Mucosa of descending colon (tissue), 3 donors: ENCODE data around the gene ZNF532. TPM values are rescaled to one million over a fixed set of nuclear protein-coding genes. Genes with fewer than 3 reads are reported as not detected.

Source experiments
- ATAC-seq: fragments of 200-7000 bp; cut with Tn5 transposase; one replicate; pipeline ENCODE4 v1.9.1; 2020; ENCODE audit warnings: mild to moderate bottlenecking, moderate library complexity
- DNase-seq, 3 donors: peaks; one replicate each; pipeline ENCODE4 v3.0.0-alpha.2; 2020
- H3K36me3 ChIP-seq: fragments of 200-600 bp; one replicate; pipeline ENCODE4 v1.8.0; 2021; ENCODE audit warnings: low read depth, mild to moderate bottlenecking
- H3K4me1 ChIP-seq: fragments of 200-600 bp; one replicate; pipeline ENCODE4 v1.8.0; 2021; ENCODE audit warnings: low read depth, mild to moderate bottlenecking
- H3K4me3 ChIP-seq: fragments of 200-600 bp; one replicate; pipeline ENCODE4 v1.8.0; 2021; ENCODE audit warnings: mild to moderate bottlenecking
- H3K9me3 ChIP-seq: fragments of 200-600 bp; one replicate; pipeline ENCODE4 v1.8.0; 2021; ENCODE audit warnings: mild to moderate bottlenecking
- CTCF ChIP-seq: fragments of 200-600 bp; IDR thresholded peaks from one replicate; pipeline ENCODE4 v1.8.0; 2022; ENCODE audit warnings: antibody characterized with exemption, mild to moderate bottlenecking
- intact Hi-C, 2 donors: fragments of 100-400 bp; cut with DNase I in 1 of 2; cut with micrococcal nuclease in 1 of 2; formaldehyde crosslinking; loops; one replicate each; pipeline versions ENCODE4 v1.11.0 to v1.11.1; 2022; cut with DNase I, micrococcal nuclease
- total RNA-seq, 3 donors: library from RNA; stranded (reverse); fragmentation: NEBNext Ultra II Directional in 2 of 3; extraction: Animal tissue kit (Norgen Biotek cat#: 25700) in 2 of 3; gene quantifications; one replicate each; pipeline versions ENCODE4 v1.2.1 to v1.2.4, GENCODE V29; 2021 to 2023
- donor health status: DM: no; HTN: no; CAD: no; lungs with moderate emphysema.
- donor health status: DM: no; HTN: no; CAD: no.
- donor health status: DM: no; HTN: yes; CAD: no.

ZNF532 gene
- total RNA-seq, 3 donors from 2014 or later = 11.2 to 104 (median 16.3) TPM

GRCh38 chr18:58867281-58867961, 2.7 kb downstream of the ZNF532 start:
- Histone ChIP-seq H3K4me3 (no peak overlapping the region), H3K9me3 (no peaks in the 10 kb centered on the region), H3K4me1 (peaks cover 5% of the 10 kb centered on the region), H3K36me3 (no peaks in the 10 kb centered on the region)
- ATAC-seq (no peak), DNase-seq (no peak)
- TF ChIP-seq CTCF = no peak
- intact Hi-C loops = loop anchor here in 1 of 2 donors (10.0 kb wide), 1 partner anchor 197 kb away; no protein-coding TSS in a partner anchor

GRCh38 chr18:58868440-58868839, 3.8 kb downstream of the ZNF532 start:
- Histone ChIP-seq H3K36me3 (no peaks in the 10 kb centered on the region), H3K9me3 (no peaks in the 10 kb centered on the region), H3K4me3 (no peak overlapping the region), H3K4me1 (peaks cover 5% of the 10 kb centered on the region)
- DNase-seq (no peak), ATAC-seq (no peak)
- intact Hi-C loops = loop anchor here in 1 of 2 donors (10.0 kb wide), 1 partner anchor 196 kb away; no protein-coding TSS in a partner anchor
- no peak for TF ChIP-seq CTCF

GRCh38 chr18:58870130-58870529, 5.5 kb downstream of the ZNF532 start:
- ATAC-seq (no peak), DNase-seq (no peak)
- no peaks in the 10 kb centered on the region for H3K36me3 ChIP-seq
- H3K4me1 ChIP-seq = no peaks in the 10 kb centered on the region
- no peak for TF ChIP-seq CTCF
- intact Hi-C loops = no loop called here
- no peak overlapping the region for H3K4me3 ChIP-seq
- no peaks in the 10 kb centered on the region for H3K9me3 ChIP-seq

DNA sequence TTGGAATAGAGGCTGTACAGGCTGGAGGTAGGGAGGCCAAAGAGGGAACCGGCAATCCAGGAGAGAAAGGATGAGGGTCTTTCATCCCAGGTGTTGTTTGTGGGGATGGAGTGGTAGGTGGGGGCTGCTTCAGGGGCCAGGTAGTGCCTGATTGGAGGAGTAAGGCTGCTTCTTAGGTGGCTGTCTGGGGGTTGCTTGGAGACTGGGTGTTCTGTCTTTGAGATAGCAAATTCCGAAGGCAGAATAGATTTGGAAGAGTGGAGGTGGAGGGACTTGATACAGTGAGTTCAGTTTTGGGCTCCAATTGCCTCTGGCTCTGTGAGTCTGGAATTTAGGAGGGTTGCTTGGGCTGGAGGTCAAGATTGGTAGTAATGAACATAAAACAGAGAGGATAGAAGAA, 5.9 kb downstream of the ZNF532 start:
- Histone ChIP-seq H3K4me1 (no peaks in the 10 kb centered on the region), H3K9me3 (no peaks in the 10 kb centered on the region), H3K36me3 (no peaks in the 10 kb centered on the region), H3K4me3 (no peak overlapping the region)
- TF ChIP-seq CTCF = no peak
- intact Hi-C loops = no loop called here
- ATAC-seq = no peak
- DNase-seq = no peak

GRCh38 chr18:58871514-58872420, 7.1 kb downstream of the ZNF532 start:
- Histone ChIP-seq H3K4me3 (no peak overlapping the region), H3K4me1 (no peaks in the 10 kb centered on the region), H3K9me3 (no peaks in the 10 kb centered on the region), H3K36me3 (no peaks in the 10 kb centered on the region)
- ATAC-seq = no peak
- intact Hi-C loops = no loop called here
- DNase-seq = no peak
- no peak for TF ChIP-seq CTCF
